ENCODE results near the gene NKAIN1.

DNA sequence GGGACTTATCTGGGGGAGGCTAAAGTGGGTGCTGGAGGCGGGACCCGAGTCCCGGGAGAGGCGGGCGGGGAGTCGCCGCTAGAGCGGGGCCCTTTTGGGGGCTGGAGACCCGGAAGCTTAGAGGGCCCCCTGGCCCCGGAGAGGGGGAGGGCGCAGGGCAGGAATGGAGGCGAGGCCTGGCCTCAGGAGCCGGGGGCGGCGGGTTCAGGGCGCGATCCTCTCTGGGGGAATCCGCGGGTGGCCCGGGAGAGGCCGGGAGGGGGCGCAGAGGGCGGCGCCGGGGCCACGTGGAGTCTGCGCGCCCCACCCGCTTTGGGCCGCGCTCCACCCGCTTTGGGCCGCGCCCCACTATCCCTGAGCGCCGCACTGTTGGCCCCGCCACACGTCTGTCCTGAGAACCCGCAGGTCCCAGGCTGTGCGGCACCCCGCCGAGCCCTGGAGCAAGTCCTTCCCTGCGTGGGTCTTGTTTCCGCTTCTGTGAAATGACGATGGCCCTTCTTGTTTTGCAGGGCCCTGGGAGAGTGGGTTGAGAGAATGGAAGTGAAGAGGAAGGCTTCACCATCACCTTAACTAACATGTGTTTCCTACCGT, 84.4 kb downstream of the NKAIN1 start:
- TF ChIP-seq EZH2 (IDR thresholded peaks at IDR 0.05) (no peak), POLR2AphosphoS5 (IDR thresholded peaks at IDR 0.05; ENCODE audit: borderline replicate concordance, low read depth, low read length) (peak; percentile 57), FOXP2 (optimal IDR thresholded peaks at IDR 0.05; ENCODE audit: control extremely low read depth, extremely low read length, insufficient read depth) (no peak)

Measured in SK-N-MC (cell line).